Prostate gland (tissue), 2 donors: ENCODE results near the gene TRIO.

ENCODE experiments used
- POLR2AphosphoS5 ChIP-seq: sonication (generic); formaldehyde crosslinking; IDR thresholded peaks from one replicate; pipeline ENCODE4 v1.6.1; 2017; ENCODE audit warnings: antibody characterized with exemption
- TF ChIP-seq, protein P1 (sequence below), 4 experiments: fragments of 200-600 bp in 2 of 4; fragments of 450-650 bp in 2 of 4; sonication (generic) in 2 of 4; IDR thresholded peaks; 1 replicate in 3 of 4; 2 replicates in 1 of 4; pipeline ENCODE4 v1.5.1; 2016 to 2019; ENCODE audit warnings: antibody characterized with exemption in 4 of 4, mild to moderate bottlenecking in 2 of 4, moderate library complexity in 2 of 4

DNA sequence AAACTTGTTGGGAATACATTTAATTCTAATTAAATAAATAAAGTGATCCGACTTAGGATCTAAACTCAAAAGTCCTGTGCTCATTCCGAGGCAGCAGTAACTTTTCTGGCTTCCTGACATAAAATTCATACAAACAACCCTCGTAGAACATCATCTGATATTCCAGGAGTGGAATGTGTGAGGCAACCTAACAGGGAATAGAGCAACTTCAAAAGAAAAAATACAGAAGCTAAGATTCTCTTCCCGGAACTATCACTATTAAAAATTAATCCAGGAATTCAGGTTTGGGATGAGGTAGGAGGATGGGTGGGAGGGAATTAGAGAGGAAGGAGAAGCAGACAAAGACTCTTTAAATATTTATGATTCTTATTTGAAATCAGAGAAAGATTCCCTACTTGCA, 32.9 kb upstream of the TRIO start:
- TF ChIP-seq POLR2AphosphoS5 = no peak
- TF ChIP-seq, protein P1, sequence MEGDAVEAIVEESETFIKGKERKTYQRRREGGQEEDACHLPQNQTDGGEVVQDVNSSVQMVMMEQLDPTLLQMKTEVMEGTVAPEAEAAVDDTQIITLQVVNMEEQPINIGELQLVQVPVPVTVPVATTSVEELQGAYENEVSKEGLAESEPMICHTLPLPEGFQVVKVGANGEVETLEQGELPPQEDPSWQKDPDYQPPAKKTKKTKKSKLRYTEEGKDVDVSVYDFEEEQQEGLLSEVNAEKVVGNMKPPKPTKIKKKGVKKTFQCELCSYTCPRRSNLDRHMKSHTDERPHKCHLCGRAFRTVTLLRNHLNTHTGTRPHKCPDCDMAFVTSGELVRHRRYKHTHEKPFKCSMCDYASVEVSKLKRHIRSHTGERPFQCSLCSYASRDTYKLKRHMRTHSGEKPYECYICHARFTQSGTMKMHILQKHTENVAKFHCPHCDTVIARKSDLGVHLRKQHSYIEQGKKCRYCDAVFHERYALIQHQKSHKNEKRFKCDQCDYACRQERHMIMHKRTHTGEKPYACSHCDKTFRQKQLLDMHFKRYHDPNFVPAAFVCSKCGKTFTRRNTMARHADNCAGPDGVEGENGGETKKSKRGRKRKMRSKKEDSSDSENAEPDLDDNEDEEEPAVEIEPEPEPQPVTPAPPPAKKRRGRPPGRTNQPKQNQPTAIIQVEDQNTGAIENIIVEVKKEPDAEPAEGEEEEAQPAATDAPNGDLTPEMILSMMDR (IDR thresholded peaks at IDR 0.05) = no peak
